GM12801 (cell line): Measurements from ENCODE around the gene CGNL1.

Source experiments
- CTCF ChIP-seq: IDR thresholded peaks from one replicate; pipeline ENCODE4 v1.5.1; 2011; ENCODE audit warnings: control low read depth; ENCODE audit not compliant: insufficient read length; ENCODE audit errors: extremely low read depth

CGNL1 gene

GRCh38 chr15:57424628-57425405 is 48.5 kb downstream of the CGNL1 start:
- no peak for TF ChIP-seq CTCF

GRCh38 chr15:57425842-57426241 is 49.5 kb downstream of the CGNL1 start:
- no peak for TF ChIP-seq CTCF

GRCh38 chr15:57427367-57427821 is 51.1 kb downstream of the CGNL1 start:
- TF ChIP-seq CTCF = no peak

GRCh38 chr15:57432141-57432741 is 55.9 kb downstream of the CGNL1 start:
- TF ChIP-seq CTCF = no peak

- TF ChIP-seq CTCF = no peak
These were observed 59.9 kb downstream of the CGNL1 start for GRCh38 chr15:57436166-57436565.

GRCh38 chr15:57436961-57437360 is 60.7 kb downstream of the CGNL1 start:
- TF ChIP-seq CTCF = no peak

GRCh38 chr15:57437564-57437963 is 61.3 kb downstream of the CGNL1 start:
- no peak for TF ChIP-seq CTCF
